ENCODE data around the gene PSMG3. TPM values are rescaled to one million over a fixed set of nuclear protein-coding genes. Genes with fewer than 3 reads are reported as not detected.
A peak's percentile ranks its signal among the peaks of the same experiment; 100 is the strongest.

Gene PSMG3
- total RNA-seq, 4 donors from 2014 or later, result 38.2 to 73.2 (median 60.7) TPM

DNA sequence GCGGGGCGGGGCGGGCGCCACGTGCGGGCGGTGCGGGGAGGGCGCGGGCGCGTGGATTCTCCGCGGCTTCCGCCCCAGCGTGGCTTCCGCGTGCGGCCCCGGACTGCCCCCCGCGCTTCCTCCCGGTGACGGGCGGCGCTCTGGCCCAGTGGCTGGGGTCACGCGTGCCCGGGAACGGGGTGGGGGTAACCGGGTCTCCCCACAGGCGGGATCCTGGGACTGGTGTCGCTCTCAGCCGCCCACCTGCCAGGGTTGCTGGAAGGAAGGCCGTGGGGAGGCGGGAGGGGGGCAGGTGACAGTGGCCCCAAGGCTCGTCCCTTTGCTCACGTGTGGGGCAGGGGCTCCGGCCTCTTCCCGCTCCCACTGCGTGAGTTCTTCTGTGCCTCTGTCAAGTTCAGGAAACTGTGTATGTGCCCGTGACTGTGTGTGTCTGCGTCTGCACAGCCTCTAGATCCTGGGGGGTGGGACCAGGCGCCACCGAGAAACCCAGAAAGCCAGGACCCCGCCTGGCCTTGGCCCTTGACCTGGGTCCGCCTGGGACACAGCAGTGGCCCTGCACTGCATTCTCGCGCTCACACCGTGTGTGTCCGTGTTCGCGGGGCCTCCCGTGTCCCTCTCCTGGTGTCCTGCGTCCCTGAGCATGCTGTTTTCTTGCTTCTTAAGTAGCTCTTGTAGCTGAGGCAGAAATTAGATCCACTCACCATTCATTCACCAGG lies 38.4 kb downstream of the PSMG3 start:
- H3K4me3 ChIP-seq (ENCODE audit: low read depth, poor library complexity, severe bottlenecking), result peak overlapping the region; percentile 54
- intact Hi-C loops (cut with DNase I; ENCODE audit: low total_unique reads), result no loop called here
- TF ChIP-seq, protein P1, sequence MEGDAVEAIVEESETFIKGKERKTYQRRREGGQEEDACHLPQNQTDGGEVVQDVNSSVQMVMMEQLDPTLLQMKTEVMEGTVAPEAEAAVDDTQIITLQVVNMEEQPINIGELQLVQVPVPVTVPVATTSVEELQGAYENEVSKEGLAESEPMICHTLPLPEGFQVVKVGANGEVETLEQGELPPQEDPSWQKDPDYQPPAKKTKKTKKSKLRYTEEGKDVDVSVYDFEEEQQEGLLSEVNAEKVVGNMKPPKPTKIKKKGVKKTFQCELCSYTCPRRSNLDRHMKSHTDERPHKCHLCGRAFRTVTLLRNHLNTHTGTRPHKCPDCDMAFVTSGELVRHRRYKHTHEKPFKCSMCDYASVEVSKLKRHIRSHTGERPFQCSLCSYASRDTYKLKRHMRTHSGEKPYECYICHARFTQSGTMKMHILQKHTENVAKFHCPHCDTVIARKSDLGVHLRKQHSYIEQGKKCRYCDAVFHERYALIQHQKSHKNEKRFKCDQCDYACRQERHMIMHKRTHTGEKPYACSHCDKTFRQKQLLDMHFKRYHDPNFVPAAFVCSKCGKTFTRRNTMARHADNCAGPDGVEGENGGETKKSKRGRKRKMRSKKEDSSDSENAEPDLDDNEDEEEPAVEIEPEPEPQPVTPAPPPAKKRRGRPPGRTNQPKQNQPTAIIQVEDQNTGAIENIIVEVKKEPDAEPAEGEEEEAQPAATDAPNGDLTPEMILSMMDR (IDR thresholded peaks at IDR 0.05), result no peak
- no peak for TF ChIP-seq POLR2A (IDR thresholded peaks at IDR 0.05)
- 0 to 3% methylated on average over 6 to 17 of the region's 55 CpGs for WGBS, 2 donors
- peak in 1 of 2 donors; percentile 90 for DNase-seq (ENCODE audit: low spot score in 2 of 2)

DNA sequence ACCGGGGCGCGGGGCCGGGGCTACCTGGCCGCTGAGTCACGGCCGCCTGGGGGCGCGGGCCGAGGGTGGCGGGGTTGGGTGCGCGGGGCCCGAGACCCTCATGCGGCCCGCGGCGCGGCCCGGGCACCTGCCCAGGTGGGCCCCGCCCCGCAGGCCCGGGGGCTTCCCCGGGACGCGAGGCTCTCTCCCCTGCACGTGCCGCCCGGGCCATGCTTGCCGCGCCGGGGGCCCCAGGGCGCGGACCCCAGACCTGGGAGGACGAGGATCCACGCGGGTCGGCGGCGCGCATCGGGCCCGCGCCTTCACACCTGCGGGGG lies 38.9 kb downstream of the PSMG3 start:
- H3K4me3 ChIP-seq (ENCODE audit: low read depth, poor library complexity, severe bottlenecking), result peak overlapping the region; percentile 54
- no CpG with 5 or more reads among the region's 45 CpGs for WGBS, 2 donors
- intact Hi-C loops (cut with DNase I; ENCODE audit: low total_unique reads), result no loop called here
- TF ChIP-seq POLR2A (IDR thresholded peaks at IDR 0.05), result no peak
- TF ChIP-seq, protein P1 (IDR thresholded peaks at IDR 0.05), result no peak
- DNase-seq (ENCODE audit: low spot score in 2 of 2), result no peak

DNA sequence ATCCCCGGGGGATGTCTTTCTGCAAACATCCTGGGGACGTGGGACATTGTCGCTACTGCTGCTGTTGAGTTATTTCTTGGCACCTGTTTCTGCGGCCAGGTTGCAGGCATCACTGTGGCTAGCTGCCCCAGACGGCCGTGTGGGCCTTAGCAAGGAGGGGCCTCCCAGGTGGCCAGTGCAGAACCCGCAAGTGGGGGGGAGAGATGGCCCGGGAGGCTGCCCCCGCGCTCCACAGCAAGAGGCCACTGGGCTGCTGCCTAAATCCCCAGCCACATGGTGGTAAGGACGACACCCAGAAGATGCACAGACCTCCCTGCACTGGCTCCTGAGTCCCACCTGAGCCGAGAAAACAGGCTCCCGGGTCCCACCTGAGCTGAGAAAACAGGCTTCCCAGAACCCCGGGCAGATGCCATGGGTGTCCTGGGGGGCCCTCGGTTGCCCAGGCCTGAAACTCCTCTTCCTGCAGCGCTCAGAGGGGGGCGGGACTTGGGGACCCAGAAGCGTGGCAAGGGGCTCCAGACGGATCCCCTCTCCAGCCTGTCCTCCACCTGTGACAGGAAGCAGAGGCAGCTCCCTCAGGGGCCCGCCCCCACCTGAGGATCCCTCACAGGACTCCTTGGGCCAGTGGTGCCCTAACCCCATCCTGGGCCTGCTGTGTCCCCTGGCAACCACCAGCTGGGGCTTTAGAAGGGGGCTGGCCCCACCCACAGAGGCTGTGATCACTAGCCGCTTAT lies 40.3 kb downstream of the PSMG3 start:
- no peak overlapping the region for H3K4me3 ChIP-seq (ENCODE audit: low read depth, poor library complexity, severe bottlenecking)
- peak in 1 of 2 donors; percentile 87 for DNase-seq (ENCODE audit: low spot score in 2 of 2)
- TF ChIP-seq, protein P1 (IDR thresholded peaks at IDR 0.05), result no peak
- TF ChIP-seq POLR2A (IDR thresholded peaks at IDR 0.05), result no peak
- 70 to 76% methylated on average over 10 to 16 of the region's 21 CpGs for WGBS, 2 donors
- intact Hi-C loops (cut with DNase I; ENCODE audit: low total_unique reads), result no loop called here

DNA sequence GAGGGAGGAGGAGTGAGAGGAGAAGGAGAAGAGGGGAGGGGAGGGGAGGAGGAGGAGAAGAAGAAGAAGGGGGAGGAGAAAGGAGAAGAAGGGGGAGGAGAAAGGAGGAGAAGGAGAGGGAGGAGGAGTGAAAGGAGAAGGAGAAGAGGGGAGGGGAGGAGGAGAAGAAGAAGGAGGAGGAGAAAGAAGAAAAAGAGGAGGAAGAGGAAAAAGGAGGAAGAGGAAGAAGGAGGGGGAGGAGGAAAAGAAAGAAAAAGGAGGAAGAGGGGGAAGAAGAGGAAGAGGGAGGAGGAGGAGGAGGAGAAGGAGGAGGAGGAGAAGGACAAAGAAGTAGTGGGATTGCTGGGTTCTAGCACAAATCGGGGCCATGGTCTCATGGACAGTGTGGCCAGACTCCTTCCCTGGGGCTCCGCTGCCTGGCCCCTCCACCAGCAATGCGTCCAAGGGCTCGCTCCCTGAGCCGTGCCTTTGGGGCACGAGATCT lies 43.5 kb downstream of the PSMG3 start:
- intact Hi-C loops (cut with DNase I; ENCODE audit: low total_unique reads), result no loop called here
- 34 to 36% methylated on average over 6 of the region's 6 CpGs for WGBS, 2 donors
- no peak overlapping the region for H3K4me3 ChIP-seq (ENCODE audit: low read depth, poor library complexity, severe bottlenecking)

DNA sequence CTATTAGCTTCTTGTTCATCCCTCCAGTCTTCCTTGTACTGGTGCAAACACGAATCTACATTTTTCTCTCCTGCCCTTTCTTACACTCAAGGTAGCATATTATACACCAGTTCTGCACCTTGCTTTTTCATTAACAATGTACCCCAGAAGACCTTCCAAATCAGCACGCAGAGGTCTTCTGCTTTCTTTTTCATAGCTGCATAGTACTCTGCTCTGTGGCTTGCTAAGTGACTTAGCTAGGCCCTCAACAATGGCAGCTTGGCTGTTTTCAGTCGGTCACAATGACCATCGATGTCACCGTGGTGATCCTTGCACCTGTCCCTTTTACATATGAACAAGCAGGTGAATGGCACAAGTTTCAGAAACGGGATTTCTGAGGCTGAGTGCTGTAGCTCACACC lies 44.4 kb downstream of the PSMG3 start:
- 92 to 94% methylated on average over 6 of the region's 6 CpGs for WGBS, 2 donors
- no peak for DNase-seq (ENCODE audit: low spot score in 2 of 2)
- no peak for TF ChIP-seq POLR2A (IDR thresholded peaks at IDR 0.05)
- TF ChIP-seq, protein P1 (IDR thresholded peaks at IDR 0.05), result no peak
- intact Hi-C loops (cut with DNase I; ENCODE audit: low total_unique reads), result no loop called here
- H3K4me3 ChIP-seq (ENCODE audit: low read depth, poor library complexity, severe bottlenecking), result no peak overlapping the region

More for the DNA sequence above, 43.5 kb downstream of the PSMG3 start:
- TF ChIP-seq, protein P1 (IDR thresholded peaks at IDR 0.05), result no peak
- no peak for TF ChIP-seq POLR2A (IDR thresholded peaks at IDR 0.05)
- no peak for DNase-seq (ENCODE audit: low spot score in 2 of 2)
